ENCODE data around the gene CEND1.

DNA sequence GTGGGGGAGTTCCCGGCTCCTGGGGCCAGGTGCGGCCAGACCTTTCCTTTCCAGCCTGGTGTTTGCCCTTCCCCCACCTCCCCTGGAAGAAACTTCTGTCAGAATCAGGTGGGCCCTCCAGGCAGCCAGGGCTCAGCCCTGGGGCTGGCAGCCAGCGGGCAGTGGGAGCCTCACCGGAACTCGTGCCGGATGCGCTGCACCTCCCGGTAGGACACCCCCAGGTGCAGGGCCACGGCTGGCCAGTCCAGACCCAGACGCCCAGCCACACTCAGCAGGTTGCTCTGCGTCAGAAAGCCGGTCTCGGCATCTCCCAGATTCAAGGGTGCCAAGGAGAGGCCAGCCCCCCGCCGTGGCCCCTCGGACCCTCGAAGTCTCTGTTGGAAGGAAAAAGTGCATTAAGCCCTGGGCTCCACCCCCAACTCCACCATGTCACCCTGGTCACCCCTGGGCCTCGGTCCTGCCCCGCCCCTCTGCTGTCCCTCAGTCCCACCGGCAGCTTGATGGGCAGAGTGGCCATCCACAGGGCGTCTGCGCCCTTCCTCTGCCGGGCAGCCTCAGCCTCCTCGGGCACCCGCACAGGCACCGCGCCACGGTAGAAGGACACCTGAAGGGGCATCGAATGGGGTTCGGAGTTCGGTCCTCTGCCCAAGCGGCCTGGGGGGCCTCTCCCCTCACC lies 9.9 kb upstream of the CEND1 start:
- TF ChIP-seq CTCF (conservative IDR thresholded peaks at IDR 0.05) (no peak), EZH2 (IDR thresholded peaks at IDR 0.05; ENCODE audit: low read depth) (no peak)

Data from PC-9 (cell line).